Uterus (tissue), 2 donors: ENCODE data around the gene SRSF4.

ENCODE experiments used
- POLR2A ChIP-seq, 2 donors: fragments of 450-650 bp; IDR thresholded peaks; one replicate each; pipeline ENCODE4 v1.6.1; 2016; ENCODE audit warnings: antibody characterized with exemption in 2 of 2, mild to moderate bottlenecking in 1 of 2, moderate library complexity in 1 of 2
- TF ChIP-seq, protein P1 (sequence below), 4 experiments: fragments of 200-600 bp in 2 of 4; fragments of 450-650 bp in 2 of 4; sonication (generic) in 2 of 4; IDR thresholded peaks; one replicate each; pipeline ENCODE4 v1.5.1; 2016 to 2019; ENCODE audit warnings: antibody characterized with exemption in 4 of 4, mild to moderate bottlenecking in 2 of 4, moderate library complexity in 1 of 4

DNA sequence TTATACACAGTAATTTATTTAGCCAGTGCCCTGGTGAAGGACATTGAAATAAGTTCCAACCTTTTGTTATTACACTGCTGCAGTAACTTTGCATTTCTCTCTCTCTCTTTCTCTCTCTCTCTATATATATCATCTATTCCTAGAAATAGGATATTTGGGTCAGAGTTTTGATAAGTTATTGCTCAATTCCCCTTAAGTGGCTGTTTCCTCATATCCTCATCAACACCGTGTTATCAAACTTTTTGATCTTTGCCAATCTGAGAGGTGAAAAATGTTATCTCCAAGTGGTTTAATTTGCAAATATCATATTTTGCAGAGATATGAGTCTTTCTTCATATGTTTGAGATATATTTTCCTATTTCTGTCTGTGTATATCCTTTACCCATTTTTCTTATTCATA is 1.6 kb upstream of the SRSF4 start:
- TF ChIP-seq, protein P1, sequence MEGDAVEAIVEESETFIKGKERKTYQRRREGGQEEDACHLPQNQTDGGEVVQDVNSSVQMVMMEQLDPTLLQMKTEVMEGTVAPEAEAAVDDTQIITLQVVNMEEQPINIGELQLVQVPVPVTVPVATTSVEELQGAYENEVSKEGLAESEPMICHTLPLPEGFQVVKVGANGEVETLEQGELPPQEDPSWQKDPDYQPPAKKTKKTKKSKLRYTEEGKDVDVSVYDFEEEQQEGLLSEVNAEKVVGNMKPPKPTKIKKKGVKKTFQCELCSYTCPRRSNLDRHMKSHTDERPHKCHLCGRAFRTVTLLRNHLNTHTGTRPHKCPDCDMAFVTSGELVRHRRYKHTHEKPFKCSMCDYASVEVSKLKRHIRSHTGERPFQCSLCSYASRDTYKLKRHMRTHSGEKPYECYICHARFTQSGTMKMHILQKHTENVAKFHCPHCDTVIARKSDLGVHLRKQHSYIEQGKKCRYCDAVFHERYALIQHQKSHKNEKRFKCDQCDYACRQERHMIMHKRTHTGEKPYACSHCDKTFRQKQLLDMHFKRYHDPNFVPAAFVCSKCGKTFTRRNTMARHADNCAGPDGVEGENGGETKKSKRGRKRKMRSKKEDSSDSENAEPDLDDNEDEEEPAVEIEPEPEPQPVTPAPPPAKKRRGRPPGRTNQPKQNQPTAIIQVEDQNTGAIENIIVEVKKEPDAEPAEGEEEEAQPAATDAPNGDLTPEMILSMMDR (IDR thresholded peaks at IDR 0.05): no peak
- TF ChIP-seq POLR2A (IDR thresholded peaks at IDR 0.05): no peak
